Stimulated activated CD4-positive, alpha-beta T cell treated with anti-CD3 and anti-CD28 coated beads, Interleukin-1b, Interleukin-23, amount 100 ng/mL, for 1 hour (primary cell): ENCODE measurements around the gene ITGB8.
A peak's percentile ranks its signal among the peaks of the same experiment; 100 is the strongest.
"Not testable (repeated sequence)": the region's sequence is repeated elsewhere in the genome, so short reads cannot be mapped to it uniquely, and the experiment has no call there.

ENCODE experiments used
- DNase-seq, 2 donors: peaks; one replicate each; pipeline ENCODE4 v3.0.0-alpha.2; 2020; ENCODE audit warnings: low read depth in 2 of 2

ITGB8 gene

GRCh38 chr7:20330239-20330927 is at the start of gene ITGB8:
TSS of gene ITGB8 (plus strand) at chr7:20330900. CDS start at chr7:20331807, 907 bp downstream.
- peak in 1 of 2 donors; percentile 36 for DNase-seq

DNA sequence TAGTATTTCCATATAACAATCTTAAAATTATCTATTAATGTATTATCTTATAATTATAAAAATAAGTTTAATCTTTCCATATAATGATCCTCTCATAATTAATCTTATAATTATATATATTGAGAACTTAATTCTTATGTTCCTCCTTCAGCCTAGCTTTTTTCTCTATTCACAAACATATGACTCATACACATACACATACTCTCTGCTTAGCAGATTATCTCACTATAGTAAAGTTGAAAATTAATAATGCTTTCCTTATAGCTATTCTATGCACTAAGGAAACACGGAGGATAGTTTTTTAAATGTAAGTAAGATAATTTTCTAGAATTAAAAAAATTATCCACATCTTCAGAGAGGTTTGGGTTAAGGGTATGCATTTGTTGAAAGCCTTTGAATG is 47.7 kb upstream of the ITGB8 start:
- no peak for DNase-seq

GRCh38 chr7:20283385-20283784 is 47.3 kb upstream of the ITGB8 start:
- no peak for DNase-seq

DNA sequence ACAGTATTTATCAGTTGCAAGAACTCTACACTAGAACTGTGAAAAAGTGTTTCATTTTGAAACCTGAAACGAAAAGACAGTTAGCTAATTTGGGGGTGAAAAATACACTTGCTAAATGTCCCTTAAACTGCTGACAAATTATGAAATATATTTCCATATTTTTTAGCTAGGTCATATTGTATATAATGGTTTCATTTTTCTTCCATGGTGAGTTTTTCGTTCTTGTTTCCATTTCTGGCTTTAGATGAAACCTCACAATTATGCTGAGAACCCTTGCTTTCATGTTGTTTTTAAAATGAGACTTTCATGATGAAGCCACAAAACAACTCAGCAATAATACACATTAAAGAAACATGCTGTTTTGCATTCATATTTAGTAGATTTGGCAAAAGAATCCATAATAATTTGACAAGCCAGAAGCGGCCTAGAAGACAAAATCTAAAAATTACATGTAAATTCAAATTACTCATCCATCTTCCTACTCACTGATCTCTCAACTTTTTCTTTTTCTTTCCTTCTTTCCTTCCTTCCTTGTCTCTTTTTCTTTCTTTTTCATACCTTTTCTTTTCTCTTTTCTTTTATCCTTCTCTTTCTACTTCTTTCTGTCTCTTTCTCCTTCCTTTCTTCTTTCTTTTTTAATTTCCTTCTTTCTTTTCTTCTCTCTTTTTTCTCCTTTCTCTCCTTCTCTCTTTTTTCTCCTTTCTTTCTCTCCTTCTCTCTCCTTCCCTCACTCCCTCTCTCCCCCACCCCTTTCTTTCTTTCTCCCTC is 46.5 kb upstream of the ITGB8 start:
- DNase-seq, result no peak

GRCh38 chr7:20284771-20285143 is 45.9 kb upstream of the ITGB8 start:
- DNase-seq, result no peak

DNA sequence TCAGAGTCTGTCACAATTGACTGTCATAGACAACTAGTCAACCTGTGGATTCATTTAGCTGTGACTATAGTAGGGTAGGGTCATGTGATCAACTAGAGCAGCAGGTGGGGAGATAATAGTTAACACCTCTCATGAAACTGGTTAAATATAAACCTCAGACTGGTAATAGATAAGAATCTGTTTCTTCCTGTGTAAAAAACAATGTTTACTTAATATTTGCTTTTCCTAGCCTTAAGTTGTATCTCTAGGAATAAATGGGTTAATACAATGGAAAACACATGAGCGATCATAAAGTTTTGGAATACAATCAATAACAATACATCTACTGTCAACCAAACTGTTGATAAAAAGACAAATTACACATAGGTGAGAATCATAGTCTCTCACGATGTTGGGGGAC is 43.4 kb upstream of the ITGB8 start:
- DNase-seq, result no peak

- DNase-seq, result no peak
Observed at GRCh38 chr7:20288036-20288435, 42.7 kb upstream of the ITGB8 start.

- DNase-seq, result no peak
Observed at GRCh38 chr7:20290505-20291111, 40.1 kb upstream of the ITGB8 start.

GRCh38 chr7:20293336-20293735 is 37.4 kb upstream of the ITGB8 start:
- DNase-seq, result no peak

DNA sequence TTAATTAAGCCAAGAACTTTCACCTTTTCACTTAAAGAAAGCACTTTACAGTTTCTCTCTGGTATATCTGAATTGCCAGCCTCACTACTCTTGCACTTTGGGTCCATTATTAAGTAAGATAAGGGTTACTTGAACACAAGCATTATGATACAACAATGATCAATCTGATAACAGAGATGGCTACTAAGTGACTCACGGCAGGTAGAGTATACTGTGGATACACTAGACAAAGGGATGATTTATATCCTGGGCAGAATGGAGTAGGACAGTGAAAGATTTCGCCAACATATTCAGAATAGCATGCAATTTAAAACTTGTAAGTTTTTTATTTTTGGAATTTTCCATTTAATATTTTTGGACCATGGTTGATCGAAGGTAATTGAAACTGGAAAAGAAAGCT is 34.3 kb upstream of the ITGB8 start:
- DNase-seq, result no peak

GRCh38 chr7:20296901-20297300 is 33.8 kb upstream of the ITGB8 start:
- no peak for DNase-seq

- DNase-seq, result no peak
Observed at GRCh38 chr7:20298486-20298901, 32.2 kb upstream of the ITGB8 start.

DNA sequence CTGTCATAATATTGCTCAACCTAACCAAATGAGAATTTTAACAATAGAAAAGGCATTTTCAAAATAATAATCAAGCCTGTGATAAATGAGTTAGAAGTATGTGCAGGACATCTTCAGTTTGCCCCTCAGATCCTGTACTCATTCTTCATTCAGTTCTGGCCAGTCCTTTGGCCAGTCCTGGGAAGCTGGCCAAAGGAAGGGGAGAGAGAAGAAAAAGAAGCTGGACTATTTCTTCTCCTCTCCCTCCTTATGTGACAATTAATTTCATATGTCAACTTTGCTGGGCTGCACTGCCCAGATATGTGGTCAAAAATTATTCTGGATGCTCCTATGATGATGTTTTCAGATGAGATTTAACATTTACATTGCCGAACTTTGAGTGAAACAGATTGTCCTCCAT is 31.6 kb upstream of the ITGB8 start:
- no peak for DNase-seq

- no peak for DNase-seq
Observed at GRCh38 chr7:20299647-20300312, 30.9 kb upstream of the ITGB8 start.

DNA sequence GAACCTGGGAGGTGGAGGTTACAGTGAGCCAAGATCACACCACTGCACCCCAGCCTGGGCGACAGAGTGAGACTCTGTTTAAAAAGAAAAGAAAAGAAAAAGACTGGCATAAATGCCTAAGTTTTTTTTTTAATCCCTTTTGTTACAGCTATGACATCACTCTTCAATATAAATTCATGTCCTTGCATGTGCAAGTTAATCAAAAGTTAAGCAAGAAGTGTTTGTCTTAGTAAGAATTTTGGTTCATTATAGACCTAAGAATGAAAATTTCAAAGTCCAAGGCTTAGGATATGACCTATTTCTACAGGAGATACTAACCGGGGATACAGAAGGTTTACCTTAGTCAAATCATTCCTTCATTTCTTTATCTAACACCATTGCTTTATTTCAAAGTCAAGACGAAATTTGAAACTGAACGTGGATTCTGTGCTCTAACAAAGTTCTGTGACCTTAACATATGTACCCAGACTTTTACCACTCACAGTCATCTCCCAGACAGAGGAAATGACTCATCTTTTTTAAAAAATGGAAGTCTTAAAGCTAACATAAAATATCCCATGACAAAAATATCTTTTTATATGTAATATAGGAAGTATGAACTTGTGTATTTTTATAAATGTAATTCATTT is 29.3 kb upstream of the ITGB8 start:
- no peak for DNase-seq

DNA sequence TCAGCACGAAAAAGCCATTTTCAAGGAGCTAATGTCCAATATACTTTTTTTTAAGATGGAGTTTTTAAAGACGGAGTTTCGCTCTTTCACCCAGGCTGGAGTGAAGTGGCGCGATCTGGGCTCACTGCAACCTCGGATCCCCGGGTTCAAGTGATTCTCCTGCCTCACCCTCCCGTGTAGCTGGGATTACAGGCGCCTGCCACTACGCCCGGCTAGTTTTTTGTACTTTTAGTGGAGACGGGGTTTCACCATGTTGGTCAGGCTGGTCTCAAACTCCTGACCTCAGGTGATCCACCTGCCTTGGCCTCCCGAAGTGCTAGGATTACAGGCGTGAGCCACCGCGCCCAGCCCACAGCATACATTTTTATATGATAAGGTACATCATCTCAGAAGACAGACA is 28.4 kb upstream of the ITGB8 start:
- DNase-seq, result not testable (repeated sequence)

- no peak for DNase-seq
Observed at GRCh38 chr7:20302891-20303290, 27.8 kb upstream of the ITGB8 start.

DNA sequence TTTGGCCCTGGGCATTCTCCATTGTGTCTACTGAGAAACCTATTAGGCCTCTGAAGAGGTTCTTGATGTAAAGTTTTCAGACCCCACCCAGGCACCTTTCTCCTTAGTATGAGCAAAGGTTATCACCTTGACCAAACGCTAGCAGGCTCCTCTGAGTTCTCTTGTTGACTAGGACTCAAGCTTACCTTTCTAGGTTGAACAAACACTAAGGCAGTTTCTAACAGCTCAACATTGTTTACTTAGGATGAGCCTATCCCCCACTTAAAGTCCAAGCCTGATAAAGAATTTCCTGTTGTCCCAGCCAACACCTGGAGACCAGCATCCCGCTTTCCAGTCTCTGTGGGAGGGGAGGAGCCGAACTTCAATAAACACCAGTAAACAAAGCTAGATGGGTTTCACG is 26.3 kb upstream of the ITGB8 start:
- no peak for DNase-seq

- no peak for DNase-seq
Observed at GRCh38 chr7:20305726-20306125, 25.0 kb upstream of the ITGB8 start.

DNA sequence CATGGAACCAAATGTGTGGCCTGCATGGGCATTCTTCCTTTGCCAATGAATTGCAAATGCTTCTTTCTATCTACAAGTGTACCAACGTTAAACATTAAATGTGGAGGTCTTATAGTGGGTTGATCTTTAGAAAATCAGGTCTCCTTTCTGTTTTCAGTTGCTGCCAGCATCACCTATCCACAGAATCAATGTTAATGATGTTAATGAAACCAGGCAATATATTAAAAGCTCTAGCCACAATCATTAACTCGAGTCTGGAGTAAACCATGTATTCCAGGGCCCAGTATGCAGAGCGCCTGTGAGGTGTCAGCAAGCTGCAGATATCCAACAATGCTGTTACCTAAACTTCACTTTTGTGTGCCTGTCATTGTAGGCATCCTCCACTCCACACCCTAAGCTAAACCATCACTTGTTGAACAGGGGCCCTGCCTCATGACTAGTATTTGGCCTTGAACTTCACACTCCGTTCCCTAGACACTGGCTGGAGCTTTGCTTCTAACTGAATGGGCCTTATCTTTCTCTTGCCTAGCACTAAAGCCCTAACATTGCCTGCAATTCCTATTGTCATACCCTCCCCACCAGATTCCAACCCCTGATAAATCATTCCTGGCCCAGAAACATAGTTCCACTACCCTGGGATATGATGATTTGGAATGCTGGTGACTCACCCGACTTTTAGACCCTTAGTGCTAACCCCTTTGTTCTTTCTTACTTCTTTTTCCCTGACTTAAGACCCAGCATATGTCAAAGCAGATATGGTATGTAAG is 24.3 kb upstream of the ITGB8 start:
- DNase-seq, result no peak

GRCh38 chr7:20307119-20307518 is 23.6 kb upstream of the ITGB8 start:
- DNase-seq, result no peak
